ENCODE measurements around the gene SEPTIN10.
"Not testable (repeated sequence)": the region's sequence is repeated elsewhere in the genome, so short reads cannot be mapped to it uniquely, and the experiment has no call there.

SEPTIN10 gene

DNA sequence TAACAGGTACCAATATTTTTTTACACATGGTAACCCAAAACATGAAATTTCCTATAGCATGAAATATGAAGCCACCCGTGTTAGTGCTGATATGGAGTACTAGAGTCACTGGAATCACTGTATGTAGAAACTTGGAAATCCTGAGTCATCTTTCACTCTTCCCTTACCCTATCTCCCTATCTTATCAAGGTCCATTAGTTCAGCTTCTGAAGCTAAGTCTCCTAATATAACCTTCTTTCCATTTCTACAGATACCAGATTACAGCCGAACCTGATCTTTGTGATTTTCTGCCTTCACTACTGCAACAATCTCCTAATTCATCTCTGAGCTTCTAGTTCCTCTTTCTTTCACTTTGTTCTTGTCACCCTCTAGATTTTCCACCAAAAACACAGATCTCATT lies 59.0 kb downstream of the SEPTIN10 start:
- peaks cover 12% of the 10 kb centered on the region for H3K4me1 Mint-ChIP-seq (ENCODE audit: low read depth)
- H3K9me3 Mint-ChIP-seq, result no peaks in the 10 kb centered on the region
- H3K27ac Mint-ChIP-seq, result peak overlapping the region; percentile 1
- H3K27me3 Mint-ChIP-seq, result peaks cover 3% of the 10 kb centered on the region
- H3K4me3 Mint-ChIP-seq, result no peak overlapping the region
- no peaks in the 10 kb centered on the region for H3K36me3 Mint-ChIP-seq (ENCODE audit: low read depth)

GRCh38 chr2:109549016-109549590 lies 64.7 kb downstream of the SEPTIN10 start:
- Mint-ChIP-seq H3K4me3 (no peak overlapping the region), H3K9me3 (no peaks in the 10 kb centered on the region), H3K27ac (no peak overlapping the region), H3K4me1 (ENCODE audit: low read depth) (peaks cover 7% of the 10 kb centered on the region), H3K27me3 (no peaks in the 10 kb centered on the region), H3K36me3 (ENCODE audit: low read depth) (no peaks in the 10 kb centered on the region)

DNA sequence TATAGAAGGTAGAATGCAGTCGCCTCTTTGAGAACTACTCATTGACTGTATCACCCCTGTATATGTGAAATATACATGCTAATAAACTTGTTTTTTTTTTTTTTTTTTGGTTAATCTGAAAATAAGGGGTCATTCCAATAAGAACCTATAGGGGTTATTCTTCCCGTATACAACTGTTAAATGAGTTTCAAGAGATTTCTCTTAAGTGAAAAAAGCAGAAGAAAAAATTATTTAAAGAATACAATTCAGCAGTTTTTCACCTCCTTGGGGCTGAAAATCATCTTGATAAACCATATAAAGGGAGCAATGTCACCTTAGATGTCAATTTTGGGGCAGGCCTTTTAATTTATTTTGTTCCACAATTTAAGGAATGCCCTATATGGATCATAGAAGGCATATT lies 66.5 kb downstream of the SEPTIN10 start:
- Mint-ChIP-seq H3K27me3 (no peaks in the 10 kb centered on the region), H3K9me3 (no peaks in the 10 kb centered on the region), H3K36me3 (ENCODE audit: low read depth) (no peaks in the 10 kb centered on the region), H3K4me1 (ENCODE audit: low read depth) (peaks cover 7% of the 10 kb centered on the region), H3K4me3 (no peak overlapping the region), H3K27ac (no peak overlapping the region)

GRCh38 chr2:109545828-109546713 lies 67.7 kb downstream of the SEPTIN10 start:
- H3K27me3 Mint-ChIP-seq, result no peaks in the 10 kb centered on the region
- peaks cover 7% of the 10 kb centered on the region for H3K4me1 Mint-ChIP-seq (ENCODE audit: low read depth)
- H3K36me3 Mint-ChIP-seq (ENCODE audit: low read depth), result no peaks in the 10 kb centered on the region
- no peaks in the 10 kb centered on the region for H3K9me3 Mint-ChIP-seq
- H3K27ac Mint-ChIP-seq, result no peak overlapping the region
- no peak overlapping the region for H3K4me3 Mint-ChIP-seq

DNA sequence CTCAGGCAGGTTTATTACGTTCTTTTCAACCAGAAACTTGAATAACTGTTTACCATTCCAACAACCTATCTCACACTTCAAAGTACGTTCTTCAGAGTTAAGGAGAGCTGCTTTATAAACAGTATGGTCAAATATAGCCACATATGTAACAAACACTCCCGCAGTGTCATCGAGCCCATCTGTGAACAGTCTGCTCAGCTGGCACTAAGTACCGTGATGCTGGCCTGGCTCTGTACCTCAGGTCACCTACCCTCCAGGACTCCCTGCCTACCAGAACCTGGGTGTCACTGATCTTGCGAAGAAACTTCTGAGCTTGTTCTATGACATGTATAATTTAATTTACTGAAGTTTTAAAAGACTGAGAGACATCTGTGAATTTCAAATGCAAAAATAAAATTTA lies 71.4 kb downstream of the SEPTIN10 start:
- H3K36me3 Mint-ChIP-seq (ENCODE audit: low read depth), result no peaks in the 10 kb centered on the region
- no peaks in the 10 kb centered on the region for H3K9me3 Mint-ChIP-seq
- H3K27ac Mint-ChIP-seq, result no peak overlapping the region
- no peak overlapping the region for H3K4me3 Mint-ChIP-seq
- H3K27me3 Mint-ChIP-seq, result no peaks in the 10 kb centered on the region
- H3K4me1 Mint-ChIP-seq (ENCODE audit: low read depth), result no peaks in the 10 kb centered on the region

DNA sequence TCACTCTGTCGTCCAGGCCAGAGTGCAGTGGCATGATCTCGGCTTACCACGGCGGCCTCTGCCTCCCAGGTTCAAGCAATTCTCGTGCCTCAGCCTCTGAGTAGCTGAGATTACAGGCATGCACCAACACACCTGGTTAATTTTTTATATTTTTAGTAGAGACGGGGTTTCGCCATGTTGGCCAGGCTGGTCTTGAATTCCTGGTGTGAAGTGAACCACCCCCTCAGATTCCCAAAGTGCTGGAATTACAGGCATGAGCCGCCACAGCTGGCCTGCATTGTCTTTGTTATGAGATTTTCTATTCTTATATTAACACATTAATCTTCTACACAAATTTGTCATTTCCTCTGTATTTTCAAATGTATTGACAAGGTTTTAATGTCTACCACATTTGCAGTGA lies 75.2 kb downstream of the SEPTIN10 start:
- Mint-ChIP-seq H3K27ac (no peak overlapping the region), H3K4me3 (no peak overlapping the region), H3K27me3 (peaks cover 4% of the 10 kb centered on the region), H3K36me3 (ENCODE audit: low read depth) (no peaks in the 10 kb centered on the region), H3K9me3 (no peaks in the 10 kb centered on the region), H3K4me1 (ENCODE audit: low read depth) (no peaks in the 10 kb centered on the region)

- Mint-ChIP-seq H3K36me3 (ENCODE audit: low read depth) (no peaks in the 10 kb centered on the region), H3K4me3 (no peak overlapping the region), H3K27me3 (peaks cover 4% of the 10 kb centered on the region), H3K4me1 (ENCODE audit: low read depth) (no peaks in the 10 kb centered on the region), H3K9me3 (no peaks in the 10 kb centered on the region), H3K27ac (no peak overlapping the region)
Measured at GRCh38 chr2:109537565-109538222, 76.1 kb downstream of the SEPTIN10 start.

- H3K27ac Mint-ChIP-seq; H3K27me3 Mint-ChIP-seq; H3K4me1 Mint-ChIP-seq (ENCODE audit: low read depth); H3K9me3 Mint-ChIP-seq; H3K4me3 Mint-ChIP-seq; H3K36me3 Mint-ChIP-seq (ENCODE audit: low read depth): not testable (repeated sequence)
Measured at GRCh38 chr2:109536556-109536955, 77.2 kb downstream of the SEPTIN10 start.

DNA sequence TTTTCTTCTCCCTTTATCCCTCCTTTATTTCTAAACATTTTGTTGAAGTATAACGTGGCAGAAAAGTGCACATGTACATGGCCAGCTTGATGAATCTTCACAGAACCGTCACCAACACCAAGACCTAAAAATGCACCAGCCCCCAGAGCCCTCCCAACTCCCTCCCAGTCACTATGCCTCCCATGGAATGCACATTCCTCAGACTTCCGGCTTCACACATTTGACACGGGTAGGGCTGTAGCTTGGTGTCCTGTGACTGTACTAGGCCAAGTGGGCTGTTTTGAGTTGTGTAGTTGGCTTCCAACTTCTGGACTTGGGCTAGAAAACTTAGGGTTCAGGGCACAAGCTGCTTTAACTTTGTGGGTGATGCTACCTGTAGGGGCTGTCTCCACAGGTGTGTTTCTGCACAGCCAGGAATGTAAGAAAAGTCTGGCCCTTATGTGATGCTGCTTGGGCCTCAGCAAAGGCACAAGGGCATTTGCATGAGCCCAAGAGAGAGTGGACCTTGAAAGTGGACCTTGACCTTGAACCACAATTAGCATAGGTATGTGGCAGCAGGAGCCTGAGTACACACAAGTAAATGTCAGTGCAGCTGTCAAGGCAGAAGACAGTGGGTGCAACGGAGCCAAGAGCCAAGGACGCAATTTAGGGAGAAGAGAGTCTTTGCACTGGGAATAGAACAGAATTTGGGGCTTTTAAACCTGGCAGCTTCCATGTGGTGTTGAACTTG lies 78.4 kb downstream of the SEPTIN10 start:
- Mint-ChIP-seq H3K4me1 (ENCODE audit: low read depth) (no peaks in the 10 kb centered on the region), H3K27ac (no peak overlapping the region), H3K9me3 (no peaks in the 10 kb centered on the region), H3K27me3 (peaks cover 4% of the 10 kb centered on the region), H3K36me3 (ENCODE audit: low read depth) (no peaks in the 10 kb centered on the region), H3K4me3 (no peak overlapping the region)

DNA sequence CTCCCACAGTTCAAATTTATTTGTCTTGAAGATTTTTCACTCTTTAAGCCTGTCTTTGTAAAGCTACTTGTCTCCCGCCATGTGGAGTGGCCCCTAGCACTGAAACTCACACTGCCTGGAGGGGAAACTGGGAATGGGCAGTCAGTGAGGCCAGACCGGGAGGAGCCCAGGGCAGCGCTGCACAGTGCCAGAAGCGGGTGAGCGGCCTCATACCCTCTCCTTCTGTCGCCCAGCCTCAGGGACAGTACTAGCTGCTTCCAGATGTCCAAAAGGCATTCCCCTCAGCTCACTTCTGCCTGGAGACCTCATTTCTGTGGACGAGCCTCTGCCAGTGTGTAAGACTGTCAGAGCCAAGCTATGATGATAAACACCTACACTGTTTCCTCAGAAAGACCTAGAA lies 79.9 kb downstream of the SEPTIN10 start:
- Mint-ChIP-seq H3K36me3 (ENCODE audit: low read depth) (no peaks in the 10 kb centered on the region), H3K27me3 (peaks cover 4% of the 10 kb centered on the region), H3K27ac (no peak overlapping the region), H3K4me1 (ENCODE audit: low read depth) (no peaks in the 10 kb centered on the region), H3K9me3 (no peaks in the 10 kb centered on the region), H3K4me3 (no peak overlapping the region)

GRCh38 chr2:109532728-109533076 lies 81.1 kb downstream of the SEPTIN10 start:
- Mint-ChIP-seq H3K4me1 (ENCODE audit: low read depth) (no peaks in the 10 kb centered on the region), H3K9me3 (no peaks in the 10 kb centered on the region), H3K4me3 (no peak overlapping the region), H3K27me3 (peaks cover 5% of the 10 kb centered on the region), H3K27ac (no peak overlapping the region), H3K36me3 (ENCODE audit: low read depth) (no peaks in the 10 kb centered on the region)

DNA sequence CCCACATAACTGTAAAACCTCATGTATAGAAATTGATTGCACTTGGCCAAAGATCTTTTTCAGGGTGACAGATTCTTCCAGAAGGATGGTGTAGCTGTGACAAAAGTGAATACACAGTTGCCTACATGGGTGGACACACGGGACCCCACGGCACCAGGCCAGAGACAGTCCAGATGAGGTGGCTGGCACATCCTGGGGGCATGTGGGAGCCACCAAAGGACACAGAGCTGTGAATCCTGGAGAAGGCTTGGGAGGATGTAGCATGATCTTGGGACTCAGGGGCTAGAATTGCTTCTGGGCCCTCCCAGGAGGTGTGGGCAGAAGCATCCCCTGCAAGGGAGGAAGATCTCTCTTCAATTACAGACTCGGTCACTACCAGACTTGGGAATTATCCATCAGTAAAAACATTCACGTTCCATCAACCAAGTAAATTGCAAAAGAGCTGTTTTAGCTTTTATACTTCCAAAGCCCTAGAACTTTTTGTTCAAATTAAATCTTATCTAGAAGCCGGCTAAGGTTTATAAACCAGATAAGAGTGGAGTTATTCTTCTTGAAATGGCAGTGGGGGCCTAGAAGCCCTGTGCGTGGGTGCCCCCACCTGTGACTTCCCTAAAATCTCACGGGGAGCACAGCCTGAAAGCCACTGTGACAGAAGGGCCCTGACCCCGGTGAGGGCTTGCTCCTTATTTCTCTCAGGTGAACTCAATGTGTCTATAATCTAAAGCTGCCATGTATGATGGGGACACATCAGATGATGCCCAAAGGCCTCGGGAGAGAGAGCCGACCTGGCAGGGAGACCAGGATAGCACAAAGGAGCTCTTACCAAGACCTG lies 81.7 kb downstream of the SEPTIN10 start:
- Mint-ChIP-seq H3K9me3 (no peaks in the 10 kb centered on the region), H3K36me3 (ENCODE audit: low read depth) (no peaks in the 10 kb centered on the region), H3K4me3 (no peak overlapping the region), H3K27ac (no peak overlapping the region), H3K4me1 (ENCODE audit: low read depth) (no peaks in the 10 kb centered on the region), H3K27me3 (peaks cover 10% of the 10 kb centered on the region)

- Mint-ChIP-seq H3K27ac (no peak overlapping the region), H3K27me3 (peaks cover 6% of the 10 kb centered on the region)
Measured at GRCh38 chr2:109531221-109531620, 82.5 kb downstream of the SEPTIN10 start.

GRCh38 chr2:109530712-109531111 lies 83.1 kb downstream of the SEPTIN10 start:
- Mint-ChIP-seq H3K27ac (no peak overlapping the region), H3K4me1 (ENCODE audit: low read depth) (no peaks in the 10 kb centered on the region), H3K27me3 (peaks cover 6% of the 10 kb centered on the region), H3K4me3 (no peak overlapping the region), H3K9me3 (no peaks in the 10 kb centered on the region), H3K36me3 (ENCODE audit: low read depth) (no peaks in the 10 kb centered on the region)

More at GRCh38 chr2:109531221-109531620, 82.5 kb downstream of the SEPTIN10 start:
- no peaks in the 10 kb centered on the region for H3K36me3 Mint-ChIP-seq (ENCODE audit: low read depth)
- no peaks in the 10 kb centered on the region for H3K4me1 Mint-ChIP-seq (ENCODE audit: low read depth)
- no peak overlapping the region for H3K4me3 Mint-ChIP-seq
- H3K9me3 Mint-ChIP-seq, result no peaks in the 10 kb centered on the region
